VCaP (cell line): ENCODE results near the gene PPFIA2.

Experiments
- H3K27ac ChIP-seq: fragments of 450-650 bp; 2 replicates; pipeline ENCODE4 v1.5.1; 2017
- CTCF ChIP-seq: fragments of 450-650 bp; conservative IDR thresholded peaks from 2 replicates; pipeline ENCODE4 v1.5.1; 2017; ENCODE audit warnings: mild to moderate bottlenecking, moderate library complexity

PPFIA2 gene

GRCh38 chr12:81758421-81759189, 545 bp downstream of the PPFIA2 start:
- no peak overlapping the region for H3K27ac ChIP-seq
- no peak for TF ChIP-seq CTCF

GRCh38 chr12:81757731-81758365, 1.3 kb downstream of the PPFIA2 start:
- TF ChIP-seq CTCF, result no peak
- H3K27ac ChIP-seq, result no peak overlapping the region

GRCh38 chr12:81729781-81730180, 29.4 kb downstream of the PPFIA2 start:
- H3K27ac ChIP-seq, result no peak overlapping the region
- TF ChIP-seq CTCF, result no peak

- H3K27ac ChIP-seq, result no peak overlapping the region
- no peak for TF ChIP-seq CTCF
Observed at GRCh38 chr12:81727391-81727790, 31.8 kb downstream of the PPFIA2 start.

GRCh38 chr12:81726634-81727033, 32.5 kb downstream of the PPFIA2 start:
- no peak for TF ChIP-seq CTCF
- no peak overlapping the region for H3K27ac ChIP-seq

- no peak overlapping the region for H3K27ac ChIP-seq
- no peak for TF ChIP-seq CTCF
Observed at GRCh38 chr12:81723361-81723760, 35.8 kb downstream of the PPFIA2 start.

DNA sequence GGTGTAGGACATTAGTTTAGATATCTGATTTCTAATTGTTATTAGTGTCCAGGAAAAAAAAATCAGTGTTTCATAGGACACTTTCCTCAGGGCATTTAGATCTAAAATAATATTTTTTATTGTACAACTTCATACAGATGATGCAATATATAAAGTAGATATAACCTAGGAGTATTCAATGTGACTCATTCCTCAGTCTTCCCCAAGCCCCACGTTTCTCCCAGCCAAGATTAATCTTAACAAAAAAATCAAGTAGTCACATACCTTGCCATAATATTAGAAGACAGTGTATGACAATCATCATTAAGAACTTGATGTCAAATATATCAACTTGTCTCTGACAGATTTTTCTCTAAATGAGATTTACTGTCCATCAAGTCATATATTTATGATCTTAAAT, 37.1 kb downstream of the PPFIA2 start:
- TF ChIP-seq CTCF, result no peak
- no peak overlapping the region for H3K27ac ChIP-seq
